Germinal center (tissue), 1 donor: Measurements from ENCODE around the gene CST9.
"Not testable (repeated sequence)": the region's sequence is repeated elsewhere in the genome, so short reads cannot be mapped to it uniquely, and the experiment has no call there.

Experiments
- DNase-seq: peaks from one replicate; pipeline ENCODE4 v3.0.0; 2012; ENCODE audit warnings: mixed read lengths, low spot score

The CST9 gene

DNA sequence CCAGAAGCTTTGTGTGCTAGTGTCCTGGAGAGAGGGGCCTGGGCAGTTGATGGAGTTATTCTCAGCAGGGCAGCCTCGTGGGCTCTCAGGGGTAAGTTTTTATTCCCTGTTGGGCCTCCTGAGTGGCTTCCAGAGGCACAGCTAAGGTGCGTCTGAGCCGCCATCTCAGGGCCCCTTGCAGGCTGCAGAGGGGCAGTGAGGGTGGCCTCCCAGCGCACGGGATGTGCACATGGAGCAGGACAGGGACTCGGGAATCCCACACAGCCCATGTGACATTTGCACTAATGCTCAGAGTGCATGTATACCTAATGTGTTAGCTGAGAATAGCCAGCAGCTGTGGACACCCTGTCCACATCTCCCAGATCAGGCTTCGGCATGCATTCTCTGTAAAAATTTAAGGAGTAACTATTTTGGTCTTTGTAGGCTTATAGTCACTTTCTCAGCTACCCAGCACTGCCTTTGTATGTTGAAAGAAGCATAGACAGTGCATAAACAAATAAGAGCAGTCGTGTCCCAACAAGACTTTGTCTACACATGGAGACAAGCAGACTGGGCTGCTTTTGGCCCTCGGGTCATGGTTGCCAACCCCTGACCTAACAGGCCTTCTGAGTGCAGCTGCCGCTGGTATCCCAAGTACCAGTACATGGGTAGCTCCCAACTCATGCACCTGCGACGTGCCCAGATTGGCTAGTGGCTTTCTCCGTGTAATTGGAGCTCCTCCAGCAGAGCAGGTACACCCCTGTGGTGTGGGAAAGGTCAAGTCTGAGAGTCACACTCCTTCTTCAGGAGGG, 18.8 kb downstream of the CST9 start:
- DNase-seq = no peak

GRCh38 chr20:23585808-23586734, 19.6 kb downstream of the CST9 start:
- DNase-seq = no peak

DNA sequence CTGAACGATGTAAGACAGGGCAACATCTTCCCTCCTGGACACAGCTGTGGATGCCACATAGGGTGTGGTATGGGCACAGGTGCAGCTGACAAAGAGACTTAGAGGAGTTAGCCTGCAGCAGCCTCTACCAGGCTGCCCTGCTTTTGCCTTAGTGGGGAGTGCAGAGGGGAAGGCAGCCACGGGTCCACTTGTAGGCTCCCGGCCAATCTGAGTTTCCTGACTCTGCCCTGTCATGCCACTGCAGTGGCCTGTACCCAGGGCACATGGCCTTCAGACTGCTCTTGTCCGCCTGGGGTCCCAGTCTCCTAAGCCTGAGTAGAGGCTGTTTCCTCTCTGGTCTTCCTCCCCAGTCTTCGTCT, 20.3 kb downstream of the CST9 start:
- no peak for DNase-seq

GRCh38 chr20:23584434-23585199, 21.1 kb downstream of the CST9 start:
- DNase-seq = no peak

- no peak for DNase-seq
These were observed 22.2 kb downstream of the CST9 start for GRCh38 chr20:23583526-23583925.

DNA sequence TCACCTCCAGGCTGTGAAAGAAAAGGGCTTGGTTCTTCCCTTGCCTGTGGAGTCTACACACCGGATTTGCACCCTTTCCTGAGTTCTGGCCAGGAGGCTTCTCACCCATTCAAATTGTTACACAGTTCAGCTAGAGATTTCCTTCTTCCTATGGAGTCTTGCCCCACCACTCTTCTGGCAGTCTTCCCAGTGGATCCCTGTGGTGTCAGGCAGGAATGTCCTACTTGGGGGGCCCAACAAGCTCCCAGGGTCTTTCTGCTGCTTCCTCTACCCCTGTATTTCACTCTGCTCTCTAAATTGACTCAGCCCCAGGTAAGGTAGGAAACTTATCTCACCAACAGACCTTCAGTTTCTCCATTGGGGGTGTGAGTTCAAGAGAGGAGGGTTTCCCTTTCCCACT, 23.4 kb downstream of the CST9 start:
- DNase-seq = no peak

- DNase-seq = not testable (repeated sequence)
These were observed 23.9 kb downstream of the CST9 start for GRCh38 chr20:23581833-23582232.

- no peak for DNase-seq
These were observed 30.7 kb downstream of the CST9 start for GRCh38 chr20:23574977-23575376.

DNA sequence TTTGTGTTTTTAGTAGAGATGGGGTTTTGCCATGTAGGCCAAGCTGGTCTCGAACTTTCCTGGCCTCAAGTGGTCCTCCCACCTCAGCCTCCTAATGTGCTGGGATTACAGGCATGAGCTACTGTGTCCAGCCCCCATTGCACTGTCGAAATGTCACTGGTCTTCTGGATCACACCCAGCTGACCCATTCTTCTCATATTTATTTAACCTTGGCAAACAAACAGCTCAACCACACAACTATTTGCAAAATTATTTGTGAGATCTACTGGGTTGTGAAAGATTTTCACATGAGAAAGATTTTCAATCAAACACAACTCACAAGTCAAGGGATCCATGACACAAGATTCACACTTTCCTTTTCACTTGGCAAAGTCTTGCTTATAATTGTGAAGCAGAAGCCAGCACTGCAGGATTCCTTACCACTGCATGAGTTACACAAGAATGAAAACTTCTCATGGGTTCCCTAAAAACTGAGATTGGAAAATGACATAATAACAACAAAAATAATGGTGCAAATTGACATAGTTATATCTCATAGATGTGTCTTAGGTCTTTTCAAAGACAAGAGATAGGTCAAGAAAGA, 35.4 kb downstream of the CST9 start:
- DNase-seq = no peak

DNA sequence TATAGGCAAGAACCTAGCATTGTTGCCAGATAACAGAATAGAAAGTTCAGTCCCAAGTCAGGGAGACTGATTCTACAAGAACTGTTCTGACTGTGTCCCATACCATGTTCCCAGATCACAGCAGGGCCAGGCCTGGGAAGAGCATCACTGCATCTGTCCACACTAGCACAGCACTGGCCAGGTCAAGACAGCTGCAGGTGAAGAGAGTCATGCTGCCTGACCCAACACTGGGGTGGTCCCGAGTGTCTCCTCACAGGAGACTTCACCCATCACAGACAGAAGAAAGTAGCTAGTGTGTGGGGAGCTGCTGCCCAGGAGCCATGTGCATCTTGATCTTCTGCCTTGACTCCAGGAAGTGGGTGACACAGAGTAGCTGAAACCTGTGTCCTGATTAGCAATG, 36.1 kb downstream of the CST9 start:
- no peak for DNase-seq

DNA sequence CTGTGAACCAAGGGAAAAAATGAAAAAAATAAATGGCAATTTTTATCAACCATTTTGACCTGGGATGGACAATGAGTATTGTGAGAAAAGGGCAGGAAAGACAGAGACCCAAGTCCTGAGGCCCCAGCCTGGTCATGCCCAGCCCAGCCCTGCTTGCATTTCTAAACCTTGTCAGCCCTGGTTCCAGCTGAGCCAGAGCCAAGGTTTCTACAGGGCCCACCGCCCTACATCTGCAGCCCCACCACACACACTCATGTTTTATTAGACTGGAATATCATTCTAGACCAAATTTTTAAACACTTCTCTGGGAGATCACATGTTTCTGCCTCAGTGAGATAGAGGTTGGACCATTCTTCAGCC, 36.8 kb downstream of the CST9 start:
- no peak for DNase-seq

DNA sequence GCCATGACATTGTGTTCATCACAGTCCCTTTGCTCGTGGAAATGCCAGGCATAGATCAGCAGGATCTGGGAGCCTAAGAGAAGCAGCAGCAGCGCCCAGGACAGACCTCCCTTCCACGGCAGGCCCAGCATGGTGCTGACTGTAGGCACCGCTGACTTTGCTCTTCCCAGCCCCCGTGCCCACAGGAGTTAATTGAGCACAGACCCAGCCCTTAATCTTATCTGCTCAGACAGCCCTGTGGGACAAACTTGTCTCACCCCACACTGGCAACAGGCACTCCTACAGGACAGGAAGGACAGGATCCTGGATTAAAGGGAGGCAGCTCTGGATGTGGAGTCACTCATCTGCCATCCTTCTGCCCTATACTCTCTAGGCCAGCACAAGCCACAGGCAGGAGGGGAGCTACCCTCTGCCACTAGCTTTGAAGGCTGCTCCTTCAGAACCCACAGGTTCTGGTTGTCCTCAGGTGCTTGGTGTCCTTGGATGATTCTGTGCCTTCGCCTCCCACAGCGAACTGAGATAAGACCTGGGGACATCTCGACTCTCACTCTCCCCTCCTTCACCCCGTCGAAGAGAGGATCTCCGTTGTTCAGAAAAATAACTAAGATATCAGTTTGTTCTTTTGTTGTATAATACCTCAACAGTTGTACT, 37.3 kb downstream of the CST9 start, which contains the start of gene CST9L:
Gene CST9L, minus strand, starts transcription at position 165 of the 651 bp plus-strand sequence. Its CDS starts 34 bp downstream, at position 131.
- DNase-seq = no peak

DNA sequence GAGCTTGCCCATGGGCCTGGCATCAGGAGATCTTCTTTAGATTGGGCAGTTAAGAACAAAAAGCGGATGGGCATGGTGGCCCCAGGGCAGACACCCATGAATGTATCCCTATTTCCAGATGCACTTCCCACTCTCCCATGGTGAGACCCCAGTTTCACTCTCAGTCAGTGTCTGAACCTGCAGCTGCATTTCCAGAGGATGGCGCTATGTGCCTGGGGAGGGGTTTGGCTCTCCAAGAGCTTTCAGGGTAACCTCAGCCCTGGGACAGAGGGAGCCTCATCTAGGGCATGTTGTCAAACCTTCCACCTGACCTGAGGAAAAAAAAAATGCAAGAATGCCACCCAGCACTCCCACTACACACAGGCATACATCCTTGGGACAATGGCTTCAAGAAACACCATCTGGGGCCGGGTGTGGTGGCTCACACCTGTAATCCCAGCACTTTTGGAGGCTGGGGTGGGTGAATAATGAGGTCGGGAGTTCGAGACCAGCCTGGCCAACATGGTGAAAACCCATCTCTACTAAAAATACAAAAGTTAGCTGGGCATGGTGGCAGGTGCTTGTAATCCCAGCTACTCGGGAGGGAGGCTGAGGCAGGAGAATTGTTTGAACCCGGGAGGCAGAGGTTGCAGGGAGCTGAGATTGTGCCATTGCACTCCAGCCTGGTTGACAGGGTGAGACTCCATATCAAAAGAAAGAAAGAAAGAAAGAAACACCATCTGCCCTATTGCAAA, 39.4 kb downstream of the CST9 start:
- no peak for DNase-seq

DNA sequence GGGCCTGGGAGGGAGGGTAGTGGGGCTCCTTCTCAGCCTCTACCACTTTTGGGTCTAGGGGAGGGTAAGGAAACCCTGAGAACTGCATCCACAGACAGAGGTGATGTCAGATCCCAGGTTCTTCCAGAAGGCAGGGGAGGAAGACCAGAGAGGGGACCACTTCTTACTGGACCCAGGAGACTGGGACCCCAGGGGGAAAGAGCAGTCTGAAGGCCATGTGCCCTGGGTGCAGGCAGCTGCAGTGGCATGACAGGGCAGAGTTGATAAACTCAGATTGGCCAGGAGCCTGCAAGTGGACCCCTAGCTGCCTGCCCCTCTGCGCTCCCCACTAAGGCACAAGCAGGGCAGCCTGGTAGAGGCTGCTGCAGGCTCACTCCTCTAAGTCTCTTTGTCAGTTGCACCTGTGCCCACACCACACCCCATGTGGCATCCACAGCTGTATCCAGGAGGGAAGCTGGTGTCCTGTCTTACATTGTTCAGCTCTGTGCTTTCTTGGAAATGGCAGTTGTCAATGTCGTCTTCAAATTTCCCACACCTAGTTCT, 40.1 kb downstream of the CST9 start:
- no peak for DNase-seq

- no peak for DNase-seq
These were observed 40.8 kb downstream of the CST9 start for GRCh38 chr20:23564927-23565326.

DNA sequence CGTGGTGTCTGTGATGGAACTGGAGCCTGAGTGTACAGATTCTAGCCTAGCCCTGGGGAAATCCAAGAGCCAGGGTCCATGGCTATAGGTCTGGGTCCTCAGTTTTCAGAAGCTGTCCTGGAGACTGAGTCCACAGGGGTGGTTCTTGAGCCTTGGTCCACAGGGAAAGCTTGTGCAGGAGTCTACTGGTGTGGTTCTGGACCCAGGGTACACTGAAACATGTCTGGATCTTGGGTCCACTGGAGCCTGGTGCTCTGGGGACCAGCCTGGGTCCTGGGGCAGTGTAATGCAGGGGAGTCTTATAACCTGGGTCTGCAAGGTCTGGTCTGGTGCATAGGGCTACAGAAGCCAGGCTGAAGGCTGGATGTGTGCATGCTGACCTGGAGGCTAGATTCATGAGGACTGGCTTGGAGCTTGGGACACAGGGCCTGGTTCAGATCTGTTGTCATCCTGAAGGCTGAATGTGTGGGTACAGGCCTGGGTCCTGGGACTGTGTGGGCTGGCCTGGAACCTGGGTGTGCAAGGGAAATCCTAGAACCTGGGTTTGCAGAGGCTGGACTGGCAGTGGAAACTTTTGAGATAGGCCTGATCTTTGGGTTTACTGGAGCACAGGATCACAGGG, 42.9 kb downstream of the CST9 start:
- DNase-seq = no peak

DNA sequence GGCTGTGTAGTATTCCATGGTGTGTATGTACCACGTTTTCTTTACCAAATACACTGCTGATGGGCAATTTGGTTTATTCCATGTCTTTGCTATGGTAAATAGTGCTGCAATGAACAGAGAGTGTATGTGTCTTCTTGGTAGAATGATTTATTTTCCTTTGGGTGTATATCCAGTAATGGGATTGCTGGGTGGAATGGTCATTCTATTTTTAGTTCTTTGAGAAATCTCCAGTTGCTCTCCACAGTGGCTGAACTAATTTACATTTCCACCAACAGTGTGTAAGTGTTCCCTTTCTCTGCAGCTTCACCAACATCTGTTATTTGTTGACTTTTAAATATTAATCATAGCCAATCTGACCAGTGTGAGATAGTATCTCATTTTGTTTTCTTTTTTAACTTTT, 51.3 kb downstream of the CST9 start:
- DNase-seq = no peak
